Measurements from ENCODE around the gene FAM107B. TPM values are rescaled to one million over a fixed set of nuclear protein-coding genes. Genes with fewer than 3 reads are reported as not detected.

Gene FAM107B
- total RNA-seq, 6 donors from 2014 or later = 44.0 to 136 (median 77.0) TPM

GRCh38 chr10:14810969-14811953 is 36.6 kb upstream of the FAM107B start:
- no peaks in the 10 kb centered on the region for H3K9me3 ChIP-seq
- H3K27me3 ChIP-seq = no peaks in the 10 kb centered on the region
- 73 to 84% methylated on average over 9 of the region's 9 CpGs for WGBS, 2 donors
- TF ChIP-seq POLR2AphosphoS5 (IDR thresholded peaks at IDR 0.05) (no peak), POLR2A (IDR thresholded peaks at IDR 0.05) (no peak), EP300 (IDR thresholded peaks at IDR 0.05) (no peak), CTCF (IDR thresholded peaks at IDR 0.05) (no peak)
- DNase-seq (no peak), ATAC-seq (ENCODE audit: low FRiP score in 2 of 2) (no peak)
- no peaks in the 10 kb centered on the region for H3K4me1 ChIP-seq
- no peaks in the 10 kb centered on the region for H3K36me3 ChIP-seq
- H3K4me3 ChIP-seq = no peak overlapping the region
- H3K27ac ChIP-seq = no peak overlapping the region

DNA sequence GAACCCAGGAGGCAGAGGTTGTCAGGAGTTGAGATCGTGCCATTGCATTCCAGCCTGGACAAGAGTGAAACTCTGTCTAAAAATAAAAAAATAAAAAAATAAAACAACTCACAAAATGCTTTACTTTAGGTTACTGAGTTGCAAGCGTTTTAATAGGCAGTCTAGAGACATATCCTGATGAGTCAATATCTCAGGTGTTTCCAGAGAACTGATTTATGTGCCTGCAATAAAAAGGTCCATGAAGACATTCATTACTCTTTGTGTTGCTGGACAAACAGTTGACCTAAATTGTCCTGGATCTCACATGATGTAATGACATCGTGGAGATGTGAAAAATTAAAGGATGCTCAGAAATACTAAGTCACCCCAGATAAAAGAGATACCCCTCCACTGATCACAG is 31.6 kb upstream of the FAM107B start:
- WGBS, 2 donors = 83 to 88% methylated on average over 3 of the region's 3 CpGs
- TF ChIP-seq POLR2AphosphoS5 (IDR thresholded peaks at IDR 0.05) (no peak), POLR2A (IDR thresholded peaks at IDR 0.05) (no peak), CTCF (IDR thresholded peaks at IDR 0.05) (no peak), EP300 (IDR thresholded peaks at IDR 0.05) (no peak)
- Histone ChIP-seq H3K27ac (no peak overlapping the region), H3K9me3 (no peaks in the 10 kb centered on the region), H3K36me3 (no peaks in the 10 kb centered on the region), H3K27me3 (no peaks in the 10 kb centered on the region), H3K4me1 (no peaks in the 10 kb centered on the region), H3K4me3 (no peak overlapping the region)
- ATAC-seq (ENCODE audit: low FRiP score in 2 of 2) = no peak
- no peak for DNase-seq

GRCh38 chr10:14803827-14804226 is 29.1 kb upstream of the FAM107B start:
- H3K36me3 ChIP-seq = no peaks in the 10 kb centered on the region
- H3K9me3 ChIP-seq = no peaks in the 10 kb centered on the region
- H3K4me3 ChIP-seq = no peak overlapping the region
- H3K27me3 ChIP-seq = no peaks in the 10 kb centered on the region
- DNase-seq (no peak), ATAC-seq (ENCODE audit: low FRiP score in 2 of 2) (no peak)
- 32 to 74% methylated on average over 1 of the region's 1 CpG for WGBS, 2 donors
- no peak overlapping the region for H3K27ac ChIP-seq
- TF ChIP-seq POLR2A (IDR thresholded peaks at IDR 0.05) = no peak
- no peak for TF ChIP-seq CTCF (IDR thresholded peaks at IDR 0.05)
- TF ChIP-seq EP300 (IDR thresholded peaks at IDR 0.05) = no peak
- no peak for TF ChIP-seq POLR2AphosphoS5 (IDR thresholded peaks at IDR 0.05)
- H3K4me1 ChIP-seq = no peaks in the 10 kb centered on the region

DNA sequence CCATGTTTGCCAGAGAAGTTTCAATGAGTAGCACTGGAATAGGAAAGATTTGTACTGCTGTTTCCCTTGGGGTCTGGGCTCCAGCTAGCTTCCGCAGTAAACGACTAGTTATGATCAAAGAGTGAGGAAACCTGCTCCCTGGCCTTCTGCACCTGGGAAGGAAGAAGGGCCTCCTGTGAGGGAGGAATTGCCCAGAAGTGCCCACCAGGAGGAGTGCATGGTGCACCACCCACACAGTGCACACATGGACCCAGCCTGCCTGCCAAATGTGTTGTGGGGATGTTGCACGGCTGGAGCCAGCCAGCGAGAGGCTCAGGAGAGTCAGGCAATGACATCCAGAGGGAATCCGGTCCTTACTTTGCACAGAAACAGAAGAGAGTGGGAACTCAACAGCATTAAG is 27.0 kb upstream of the FAM107B start:
- no peaks in the 10 kb centered on the region for H3K4me1 ChIP-seq
- 73 to 77% methylated on average over 5 of the region's 5 CpGs for WGBS, 2 donors
- H3K27ac ChIP-seq = no peak overlapping the region
- TF ChIP-seq CTCF (IDR thresholded peaks at IDR 0.05) (no peak), POLR2AphosphoS5 (IDR thresholded peaks at IDR 0.05) (no peak), EP300 (IDR thresholded peaks at IDR 0.05) (no peak), POLR2A (IDR thresholded peaks at IDR 0.05) (no peak)
- DNase-seq (no peak), ATAC-seq (ENCODE audit: low FRiP score in 2 of 2) (peak in 1 of 2 donors; percentile 56)
- H3K36me3 ChIP-seq = no peaks in the 10 kb centered on the region
- H3K9me3 ChIP-seq = no peaks in the 10 kb centered on the region
- no peak overlapping the region for H3K4me3 ChIP-seq
- H3K27me3 ChIP-seq = no peaks in the 10 kb centered on the region
